Transverse colon (tissue), 4 donors: ENCODE measurements around the gene MGAT4A. TPM values are rescaled to one million over a fixed set of nuclear protein-coding genes. Genes with fewer than 3 reads are reported as not detected.

Experiments used
- DNase-seq: peaks from one replicate; pipeline ENCODE4 v3.0.0-alpha.2; 2019
- H3K27ac ChIP-seq, 4 donors: fragments of 200-600 bp; sonication (generic); 2 replicates each; pipeline ENCODE4 v1.5.1; 2016 to 2018; ENCODE audit warnings: inconsistent platforms in 4 of 4
- H3K27me3 ChIP-seq: fragments of 200-600 bp; sonication (generic); 2 replicates; pipeline ENCODE4 v1.5.1; 2017; ENCODE audit warnings: inconsistent platforms
- H3K36me3 ChIP-seq, 4 donors: fragments of 200-600 bp; sonication (generic); 2 replicates each; pipeline ENCODE4 v1.5.1; 2017 to 2019; ENCODE audit warnings: inconsistent platforms in 4 of 4
- H3K4me1 ChIP-seq, 4 donors: fragments of 200-600 bp; sonication (generic); 2 replicates each; pipeline ENCODE4 v1.5.1; 2017 to 2020; ENCODE audit warnings: inconsistent platforms in 4 of 4
- H3K4me3 ChIP-seq, 4 donors: fragments of 200-600 bp; sonication (generic); 1 replicate in 1 of 4; 2 replicates in 3 of 4; pipeline versions ENCODE4 v1.5.1 to v1.6.1; 2017 to 2019; ENCODE audit warnings: inconsistent platforms in 4 of 4
- H3K9me3 ChIP-seq, 2 donors: fragments of 200-600 bp; sonication (generic); 2 replicates each; pipeline ENCODE4 v1.5.1; 2017 to 2019; ENCODE audit warnings: inconsistent platforms in 2 of 2
- CTCF ChIP-seq, 5 experiments: fragments of 200-600 bp in 3 of 5; fragments of 450-650 bp in 2 of 5; sonication (generic) in 3 of 5; IDR thresholded peaks; 1 replicate in 2 of 5; 2 replicates in 3 of 5; pipeline ENCODE4 v1.5.1; 2016 to 2017; ENCODE audit warnings: antibody characterized with exemption in 5 of 5, inconsistent platforms in 3 of 5, mild to moderate bottlenecking in 2 of 5, moderate library complexity in 1 of 5
- EP300 ChIP-seq: sonication (generic); formaldehyde crosslinking; IDR thresholded peaks from one replicate; pipeline ENCODE4 v1.6.1; 2017; ENCODE audit warnings: antibody characterized with exemption, low read depth
- POLR2A ChIP-seq: fragments of 450-650 bp; IDR thresholded peaks from one replicate; pipeline ENCODE4 v1.6.1; 2016; ENCODE audit warnings: antibody characterized with exemption, mild to moderate bottlenecking, moderate library complexity
- POLR2AphosphoS5 ChIP-seq, 3 donors: sonication (generic); formaldehyde crosslinking; IDR thresholded peaks; one replicate each; pipeline ENCODE4 v1.6.1; 2016; ENCODE audit warnings: antibody characterized with exemption in 3 of 3
- WGBS, 2 donors: methylation state at CpG; one replicate each; pipeline ENCODE4 v1.1.5; 2018; ENCODE audit warnings: low coverage in 1 of 2; 5-methylcytosine and 5-hydroxymethylcytosine counted together
- in situ Hi-C, 4 donors: fragments of 200-750 bp; cut with MboI; loops; one replicate each; pipeline versions ENCODE4 v1.15.0 to v1.15.1; 2017; ENCODE audit warnings: low sequenced_read_pairs in 3 of 4, low pct_ligation_motif_present in 1 of 4, low pct_unique_long_range_greater_than_20kb in 1 of 4
- intact Hi-C: fragments of 100-400 bp; cut with DNase I; formaldehyde crosslinking; loops from one replicate; pipeline ENCODE4 v1.15.1; 2023; ENCODE audit warnings: low total_unique reads
- total RNA-seq, 4 donors: library from RNA; depleted of rRNA; stranded (reverse); fragments of >200 nt; gene quantifications; one replicate each; pipeline ENCODE4 v1.1.0, GENCODE V29; 2016

The MGAT4A gene
- total RNA-seq, 4 donors from 2014 or later: 29.9 to 237 (median 124) TPM

- no peak for DNase-seq
- in situ Hi-C loops: loop anchor here in 1 of 4 donors (25.0 kb wide), 1 partner anchor 158 kb away; no protein-coding TSS in a partner anchor
- Histone ChIP-seq H3K27ac (no peak overlapping the region), H3K36me3 (peaks cover 0 to 4% (median 0%) of the 10 kb centered on the region in 4 donors), H3K4me1 (peaks cover 0 to 2% (median 0%) of the 10 kb centered on the region in 4 donors), H3K9me3 (no peaks in the 10 kb centered on the region), H3K4me3 (no peak overlapping the region), H3K27me3 (no peaks in the 10 kb centered on the region)
- intact Hi-C loops: no loop called here
- TF ChIP-seq EP300 (no peak), POLR2AphosphoS5 (IDR thresholded peaks at IDR 0.05) (no peak), POLR2A (no peak), CTCF (IDR thresholded peaks at IDR 0.05) (no peak)
- 86 to 98% methylated on average over 1 to 13 of the region's 13 CpGs for WGBS, 2 donors
Observed at GRCh38 chr2:98569915-98570314, 161.0 kb downstream of the MGAT4A start.

- intact Hi-C loops: no loop called here
Observed at GRCh38 chr2:98569197-98569793, 161.6 kb downstream of the MGAT4A start.

More at GRCh38 chr2:98569197-98569793, 161.6 kb downstream of the MGAT4A start:
- 70 to 80% methylated on average over 2 to 19 of the region's 19 CpGs for WGBS, 2 donors
- peak; percentile 57 for DNase-seq
- no peaks in the 10 kb centered on the region for H3K9me3 ChIP-seq
- no peak for TF ChIP-seq POLR2A
- TF ChIP-seq CTCF (IDR thresholded peaks at IDR 0.05): peak; percentile 73 to 93 (median 88)
- H3K36me3 ChIP-seq: peaks cover 0 to 4% (median 0%) of the 10 kb centered on the region in 4 donors
- H3K27ac ChIP-seq: no peak overlapping the region
- no peaks in the 10 kb centered on the region for H3K27me3 ChIP-seq
- H3K4me1 ChIP-seq: peaks cover 0 to 7% (median under 1%) of the 10 kb centered on the region in 4 donors
- no peak overlapping the region for H3K4me3 ChIP-seq
- in situ Hi-C loops: loop anchor here in 1 of 4 donors (25.0 kb wide), 1 partner anchor 157 kb away; no protein-coding TSS in a partner anchor

Other genes starting within 250 kb of the MGAT4A start
- 10 to 100 TPM in 3 of 4 donors, 1 to 10 TPM in 1; 4.5 to 36.2 (median 23.2) TPM for gene COA5, start 122.6 kb downstream of the MGAT4A start, total RNA-seq
- 10 to 100 TPM; 23.9 to 46.8 (median 36.3) TPM for gene UNC50, start 122.5 kb downstream of the MGAT4A start, total RNA-seq
- gene CRACDL, start 205.1 kb upstream of the MGAT4A start, total RNA-seq: 10 to 100 TPM; 15.1 to 21.3 (median 16.9) TPM